ENCODE results near the gene NHLRC4.

Gene NHLRC4

GRCh38 chr16:578232-578869 is 11.5 kb downstream of the NHLRC4 start:
- Histone ChIP-seq H3K4me3 (ENCODE audit: low read depth, low read length) (peak overlapping the region; percentile 8), H3K9me3 (ENCODE audit: control insufficient read depth, insufficient read depth, low read length) (no peaks in the 10 kb centered on the region), H3K36me3 (ENCODE audit: control insufficient read depth, insufficient read depth, low read length) (peaks cover 34% of the 10 kb centered on the region), H3K9ac (ENCODE audit: low read depth, low read length) (no peak overlapping the region), H3K27me3 (ENCODE audit: control insufficient read depth, insufficient read depth, low read length) (no peaks in the 10 kb centered on the region), H3K4me1 (ENCODE audit: control insufficient read depth, insufficient read depth, low read length) (no peaks in the 10 kb centered on the region)

GRCh38 chr16:578870-579405 is 12.1 kb downstream of the NHLRC4 start:
- Histone ChIP-seq H3K9ac (ENCODE audit: low read depth, low read length) (no peak overlapping the region), H3K9me3 (ENCODE audit: control insufficient read depth, insufficient read depth, low read length) (no peaks in the 10 kb centered on the region), H3K36me3 (ENCODE audit: control insufficient read depth, insufficient read depth, low read length) (peaks cover 31% of the 10 kb centered on the region), H3K4me1 (ENCODE audit: control insufficient read depth, insufficient read depth, low read length) (no peaks in the 10 kb centered on the region), H3K4me3 (ENCODE audit: low read depth, low read length) (peak overlapping the region; percentile 50), H3K27me3 (ENCODE audit: control insufficient read depth, insufficient read depth, low read length) (no peaks in the 10 kb centered on the region)

- H3K4me1 ChIP-seq (ENCODE audit: control insufficient read depth, insufficient read depth, low read length): no peaks in the 10 kb centered on the region
- peaks cover 20% of the 10 kb centered on the region for H3K36me3 ChIP-seq (ENCODE audit: control insufficient read depth, insufficient read depth, low read length)
These were observed 13.5 kb downstream of the NHLRC4 start for GRCh38 chr16:580141-580945.

GRCh38 chr16:580946-581498 is 14.2 kb downstream of the NHLRC4 start:
- Histone ChIP-seq H3K9ac (ENCODE audit: low read depth, low read length) (no peak overlapping the region), H3K27me3 (ENCODE audit: control insufficient read depth, insufficient read depth, low read length) (peaks cover 5% of the 10 kb centered on the region), H3K36me3 (ENCODE audit: control insufficient read depth, insufficient read depth, low read length) (peaks cover 15% of the 10 kb centered on the region), H3K4me1 (ENCODE audit: control insufficient read depth, insufficient read depth, low read length) (no peaks in the 10 kb centered on the region), H3K4me3 (ENCODE audit: low read depth, low read length) (no peak overlapping the region), H3K9me3 (ENCODE audit: control insufficient read depth, insufficient read depth, low read length) (no peaks in the 10 kb centered on the region)

More at GRCh38 chr16:580141-580945, 13.5 kb downstream of the NHLRC4 start:
- Histone ChIP-seq H3K9me3 (ENCODE audit: control insufficient read depth, insufficient read depth, low read length) (no peaks in the 10 kb centered on the region), H3K27me3 (ENCODE audit: control insufficient read depth, insufficient read depth, low read length) (no peaks in the 10 kb centered on the region), H3K9ac (ENCODE audit: low read depth, low read length) (no peak overlapping the region), H3K4me3 (ENCODE audit: low read depth, low read length) (no peak overlapping the region)

GRCh38 chr16:582218-582613 is 15.4 kb downstream of the NHLRC4 start:
- H3K4me1 ChIP-seq (ENCODE audit: control insufficient read depth, insufficient read depth, low read length): no peaks in the 10 kb centered on the region
- H3K27me3 ChIP-seq (ENCODE audit: control insufficient read depth, insufficient read depth, low read length): peaks cover 16% of the 10 kb centered on the region
- no peak overlapping the region for H3K4me3 ChIP-seq (ENCODE audit: low read depth, low read length)
- peaks cover 15% of the 10 kb centered on the region for H3K36me3 ChIP-seq (ENCODE audit: control insufficient read depth, insufficient read depth, low read length)
- H3K9me3 ChIP-seq (ENCODE audit: control insufficient read depth, insufficient read depth, low read length): no peaks in the 10 kb centered on the region
- H3K9ac ChIP-seq (ENCODE audit: low read depth, low read length): no peak overlapping the region

GRCh38 chr16:582614-583331 is 16.0 kb downstream of the NHLRC4 start:
- Histone ChIP-seq H3K4me1 (ENCODE audit: control insufficient read depth, insufficient read depth, low read length) (no peaks in the 10 kb centered on the region), H3K36me3 (ENCODE audit: control insufficient read depth, insufficient read depth, low read length) (peaks cover 15% of the 10 kb centered on the region), H3K27me3 (ENCODE audit: control insufficient read depth, insufficient read depth, low read length) (peaks cover 16% of the 10 kb centered on the region), H3K9me3 (ENCODE audit: control insufficient read depth, insufficient read depth, low read length) (no peaks in the 10 kb centered on the region), H3K4me3 (ENCODE audit: low read depth, low read length) (no peak overlapping the region), H3K9ac (ENCODE audit: low read depth, low read length) (no peak overlapping the region)

GRCh38 chr16:583470-583814 is 16.6 kb downstream of the NHLRC4 start:
- Histone ChIP-seq H3K4me1 (ENCODE audit: control insufficient read depth, insufficient read depth, low read length) (no peaks in the 10 kb centered on the region), H3K27me3 (ENCODE audit: control insufficient read depth, insufficient read depth, low read length) (peaks cover 16% of the 10 kb centered on the region), H3K4me3 (ENCODE audit: low read depth, low read length) (no peak overlapping the region), H3K9me3 (ENCODE audit: control insufficient read depth, insufficient read depth, low read length) (no peaks in the 10 kb centered on the region), H3K9ac (ENCODE audit: low read depth, low read length) (no peak overlapping the region), H3K36me3 (ENCODE audit: control insufficient read depth, insufficient read depth, low read length) (peaks cover 15% of the 10 kb centered on the region)

GRCh38 chr16:583815-584591 is 17.2 kb downstream of the NHLRC4 start:
- no peaks in the 10 kb centered on the region for H3K4me1 ChIP-seq (ENCODE audit: control insufficient read depth, insufficient read depth, low read length)
- H3K9ac ChIP-seq (ENCODE audit: low read depth, low read length): no peak overlapping the region
- peaks cover 16% of the 10 kb centered on the region for H3K27me3 ChIP-seq (ENCODE audit: control insufficient read depth, insufficient read depth, low read length)
- H3K4me3 ChIP-seq (ENCODE audit: low read depth, low read length): no peak overlapping the region
- no peaks in the 10 kb centered on the region for H3K9me3 ChIP-seq (ENCODE audit: control insufficient read depth, insufficient read depth, low read length)
- H3K36me3 ChIP-seq (ENCODE audit: control insufficient read depth, insufficient read depth, low read length): peaks cover 15% of the 10 kb centered on the region

- peaks cover 15% of the 10 kb centered on the region for H3K36me3 ChIP-seq (ENCODE audit: control insufficient read depth, insufficient read depth, low read length)
- no peak overlapping the region for H3K9ac ChIP-seq (ENCODE audit: low read depth, low read length)
- H3K27me3 ChIP-seq (ENCODE audit: control insufficient read depth, insufficient read depth, low read length): peaks cover 16% of the 10 kb centered on the region
- H3K9me3 ChIP-seq (ENCODE audit: control insufficient read depth, insufficient read depth, low read length): no peaks in the 10 kb centered on the region
- no peaks in the 10 kb centered on the region for H3K4me1 ChIP-seq (ENCODE audit: control insufficient read depth, insufficient read depth, low read length)
- H3K4me3 ChIP-seq (ENCODE audit: low read depth, low read length): no peak overlapping the region
These were observed 18.5 kb downstream of the NHLRC4 start for GRCh38 chr16:585351-585750.

- H3K27me3 ChIP-seq (ENCODE audit: control insufficient read depth, insufficient read depth, low read length): peaks cover 21% of the 10 kb centered on the region
- H3K36me3 ChIP-seq (ENCODE audit: control insufficient read depth, insufficient read depth, low read length): peaks cover 9% of the 10 kb centered on the region
- no peak overlapping the region for H3K4me3 ChIP-seq (ENCODE audit: low read depth, low read length)
- no peaks in the 10 kb centered on the region for H3K4me1 ChIP-seq (ENCODE audit: control insufficient read depth, insufficient read depth, low read length)
- no peak overlapping the region for H3K9ac ChIP-seq (ENCODE audit: low read depth, low read length)
- H3K9me3 ChIP-seq (ENCODE audit: control insufficient read depth, insufficient read depth, low read length): no peaks in the 10 kb centered on the region
These were observed 19.3 kb downstream of the NHLRC4 start for GRCh38 chr16:586047-586644.
